Measurements from ENCODE around the gene AOAH. TPM values are rescaled to one million over a fixed set of nuclear protein-coding genes. Genes with fewer than 3 reads are reported as not detected.

The AOAH gene, protein sequence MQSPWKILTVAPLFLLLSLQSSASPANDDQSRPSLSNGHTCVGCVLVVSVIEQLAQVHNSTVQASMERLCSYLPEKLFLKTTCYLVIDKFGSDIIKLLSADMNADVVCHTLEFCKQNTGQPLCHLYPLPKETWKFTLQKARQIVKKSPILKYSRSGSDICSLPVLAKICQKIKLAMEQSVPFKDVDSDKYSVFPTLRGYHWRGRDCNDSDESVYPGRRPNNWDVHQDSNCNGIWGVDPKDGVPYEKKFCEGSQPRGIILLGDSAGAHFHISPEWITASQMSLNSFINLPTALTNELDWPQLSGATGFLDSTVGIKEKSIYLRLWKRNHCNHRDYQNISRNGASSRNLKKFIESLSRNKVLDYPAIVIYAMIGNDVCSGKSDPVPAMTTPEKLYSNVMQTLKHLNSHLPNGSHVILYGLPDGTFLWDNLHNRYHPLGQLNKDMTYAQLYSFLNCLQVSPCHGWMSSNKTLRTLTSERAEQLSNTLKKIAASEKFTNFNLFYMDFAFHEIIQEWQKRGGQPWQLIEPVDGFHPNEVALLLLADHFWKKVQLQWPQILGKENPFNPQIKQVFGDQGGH
- not detected in 2 replicates for total RNA-seq

DNA sequence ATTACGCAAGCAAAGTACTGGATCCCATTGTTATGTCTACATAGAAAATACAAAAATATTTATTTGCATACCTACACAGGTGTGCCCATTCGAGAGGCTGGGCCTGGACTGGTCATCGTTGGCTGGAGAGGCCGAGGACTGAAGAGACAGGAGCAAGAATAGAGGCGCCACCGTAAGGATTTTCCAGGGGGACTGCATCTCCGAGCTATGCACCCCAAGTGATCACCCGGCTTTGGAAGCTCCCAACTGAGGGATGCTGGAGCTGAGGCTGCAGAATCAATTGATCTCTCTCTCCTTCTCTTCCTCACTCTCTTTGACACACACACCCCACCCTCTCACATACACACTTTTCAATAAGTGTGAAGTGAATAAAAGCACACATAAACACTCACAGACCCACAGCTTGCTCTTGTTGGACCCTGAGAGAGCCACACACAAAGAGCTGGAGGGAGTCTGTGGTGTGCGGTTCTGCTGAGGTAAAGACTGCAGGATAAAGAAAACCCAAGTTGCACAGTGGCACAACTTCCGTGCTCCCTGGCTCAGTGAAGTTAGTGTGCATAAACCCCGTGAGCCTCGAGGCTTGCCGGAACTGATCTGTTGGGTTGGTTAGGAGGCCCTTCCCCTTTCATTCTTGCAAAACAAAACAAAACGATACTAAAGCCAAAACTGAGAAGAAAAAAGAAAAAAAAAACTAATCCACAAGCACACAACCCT, at the start of gene AOAH:
Gene AOAH (minus strand): TSS at position 544 of the 714 bp plus-strand sequence. CDS start 346 bp downstream, at position 198.

